Measurements from ENCODE around the gene TFR2. TPM values are rescaled to one million over a fixed set of nuclear protein-coding genes. Genes with fewer than 3 reads are reported as not detected.

Gene TFR2
- total and polyA plus RNA-seq, 2 donors (not counting 1 experiment from before 2014, with no cell fraction given) = 0.16 TPM; not detected in 1

DNA sequence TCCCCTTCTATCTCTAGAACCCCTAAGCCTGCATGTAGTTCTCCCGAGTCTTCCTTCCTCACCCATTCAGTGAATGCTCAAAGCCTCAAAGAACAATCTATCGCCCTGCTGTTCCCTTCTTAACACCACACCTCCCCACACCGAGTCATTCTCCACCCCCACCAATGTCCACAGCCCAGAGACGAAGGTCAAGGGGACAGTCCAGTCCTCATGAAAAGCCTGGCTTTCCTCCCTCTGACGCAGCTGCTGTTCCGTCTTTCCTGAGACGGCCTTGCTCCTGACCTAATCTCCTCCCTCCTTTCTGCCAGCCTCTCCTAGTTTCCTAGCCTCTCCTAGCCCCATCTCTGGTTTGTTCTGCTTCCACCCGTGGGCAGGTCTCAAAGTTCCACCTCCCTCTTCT lies 19.8 kb downstream of the TFR2 start:
- TF ChIP-seq, protein P1, sequence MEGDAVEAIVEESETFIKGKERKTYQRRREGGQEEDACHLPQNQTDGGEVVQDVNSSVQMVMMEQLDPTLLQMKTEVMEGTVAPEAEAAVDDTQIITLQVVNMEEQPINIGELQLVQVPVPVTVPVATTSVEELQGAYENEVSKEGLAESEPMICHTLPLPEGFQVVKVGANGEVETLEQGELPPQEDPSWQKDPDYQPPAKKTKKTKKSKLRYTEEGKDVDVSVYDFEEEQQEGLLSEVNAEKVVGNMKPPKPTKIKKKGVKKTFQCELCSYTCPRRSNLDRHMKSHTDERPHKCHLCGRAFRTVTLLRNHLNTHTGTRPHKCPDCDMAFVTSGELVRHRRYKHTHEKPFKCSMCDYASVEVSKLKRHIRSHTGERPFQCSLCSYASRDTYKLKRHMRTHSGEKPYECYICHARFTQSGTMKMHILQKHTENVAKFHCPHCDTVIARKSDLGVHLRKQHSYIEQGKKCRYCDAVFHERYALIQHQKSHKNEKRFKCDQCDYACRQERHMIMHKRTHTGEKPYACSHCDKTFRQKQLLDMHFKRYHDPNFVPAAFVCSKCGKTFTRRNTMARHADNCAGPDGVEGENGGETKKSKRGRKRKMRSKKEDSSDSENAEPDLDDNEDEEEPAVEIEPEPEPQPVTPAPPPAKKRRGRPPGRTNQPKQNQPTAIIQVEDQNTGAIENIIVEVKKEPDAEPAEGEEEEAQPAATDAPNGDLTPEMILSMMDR (conservative IDR thresholded peaks at IDR 0.05 in 1 of 2, IDR thresholded peaks at IDR 0.05 in 1 of 2; ENCODE audit: low read depth in 1 of 2, low read length in 2 of 2) = no peak
- no peak overlapping the region for H3K4me2 ChIP-seq (ENCODE audit: extremely low read depth, insufficient read depth, low read length)
- no peaks in the 10 kb centered on the region for H3K79me2 ChIP-seq (ENCODE audit: control insufficient read depth, insufficient read depth, low read length)
- H3K4me1 ChIP-seq (ENCODE audit: control insufficient read depth, extremely low read depth, insufficient read depth, low read length) = no peaks in the 10 kb centered on the region
- no peak for DNase-seq (ENCODE audit: low read depth in 2 of 2)
- H3K9me3 ChIP-seq (ENCODE audit: control insufficient read depth, insufficient read depth, low read depth, low read length) = no peaks in the 10 kb centered on the region
- H3K27me3 ChIP-seq (ENCODE audit: control insufficient read depth, insufficient read depth, low read length) = no peaks in the 10 kb centered on the region
- no peak overlapping the region for H3K27ac ChIP-seq (ENCODE audit: insufficient read depth, low read length)
- H2AFZ ChIP-seq (ENCODE audit: low read length) = no peak overlapping the region
- H3K36me3 ChIP-seq (ENCODE audit: control insufficient read depth, insufficient read depth, low read length) = no peaks in the 10 kb centered on the region
- H4K20me1 ChIP-seq (ENCODE audit: control insufficient read depth, extremely low read depth, insufficient read depth, low read length) = no peaks in the 10 kb centered on the region
- no peak overlapping the region for H3K4me3 ChIP-seq (replicated peaks in 1 of 4; ENCODE audit: control extremely low read depth in 1 of 4, insufficient read depth in 1 of 4, low read depth in 3 of 4, low read length in 4 of 4)
- H3K9ac ChIP-seq (ENCODE audit: insufficient read depth, low read length) = no peak overlapping the region

DNA sequence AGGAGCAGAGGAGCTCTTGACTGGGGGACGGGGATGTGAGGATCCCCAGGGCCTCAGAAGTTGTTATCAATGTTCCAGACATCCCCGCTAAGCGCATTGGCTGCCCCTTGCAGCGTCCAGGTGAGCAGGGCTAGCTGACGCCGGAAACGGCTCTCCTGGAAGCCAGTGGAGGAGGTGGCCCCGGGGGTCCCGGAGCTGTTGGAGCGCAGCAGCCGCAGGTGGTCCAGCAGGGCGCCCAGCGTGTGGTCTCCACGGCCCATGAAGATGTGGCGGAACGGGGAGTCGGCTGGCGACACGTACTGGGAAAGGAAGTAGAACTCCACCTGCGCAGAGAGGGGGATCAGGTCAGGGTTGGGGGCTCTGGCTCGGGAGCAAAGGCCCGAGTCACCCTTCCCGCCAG lies 20.5 kb downstream of the TFR2 start:
- no peaks in the 10 kb centered on the region for H3K4me1 ChIP-seq (ENCODE audit: control insufficient read depth, extremely low read depth, insufficient read depth, low read length)
- H3K9ac ChIP-seq (ENCODE audit: insufficient read depth, low read length) = no peak overlapping the region
- no peaks in the 10 kb centered on the region for H3K9me3 ChIP-seq (ENCODE audit: control insufficient read depth, insufficient read depth, low read depth, low read length)
- no peaks in the 10 kb centered on the region for H3K36me3 ChIP-seq (ENCODE audit: control insufficient read depth, insufficient read depth, low read length)
- no peaks in the 10 kb centered on the region for H4K20me1 ChIP-seq (ENCODE audit: control insufficient read depth, extremely low read depth, insufficient read depth, low read length)
- no peaks in the 10 kb centered on the region for H3K79me2 ChIP-seq (ENCODE audit: control insufficient read depth, insufficient read depth, low read length)
- no peak for DNase-seq (ENCODE audit: low read depth in 2 of 2)
- TF ChIP-seq, protein P1 (conservative IDR thresholded peaks at IDR 0.05 in 1 of 2, IDR thresholded peaks at IDR 0.05 in 1 of 2; ENCODE audit: low read depth in 1 of 2, low read length in 2 of 2) = no peak
- TF ChIP-seq EZH2 (IDR thresholded peaks at IDR 0.05; ENCODE audit: low read length, missing control alignments) = no peak
- no peak overlapping the region for H3K4me2 ChIP-seq (ENCODE audit: extremely low read depth, insufficient read depth, low read length)
- no peak overlapping the region for H2AFZ ChIP-seq (ENCODE audit: low read length)
- no peaks in the 10 kb centered on the region for H3K27me3 ChIP-seq (ENCODE audit: control insufficient read depth, insufficient read depth, low read length)
- H3K27ac ChIP-seq (ENCODE audit: insufficient read depth, low read length) = no peak overlapping the region
- H3K4me3 ChIP-seq (replicated peaks in 1 of 4; ENCODE audit: control extremely low read depth in 1 of 4, insufficient read depth in 1 of 4, low read depth in 3 of 4, low read length in 4 of 4) = no peak overlapping the region

DNA sequence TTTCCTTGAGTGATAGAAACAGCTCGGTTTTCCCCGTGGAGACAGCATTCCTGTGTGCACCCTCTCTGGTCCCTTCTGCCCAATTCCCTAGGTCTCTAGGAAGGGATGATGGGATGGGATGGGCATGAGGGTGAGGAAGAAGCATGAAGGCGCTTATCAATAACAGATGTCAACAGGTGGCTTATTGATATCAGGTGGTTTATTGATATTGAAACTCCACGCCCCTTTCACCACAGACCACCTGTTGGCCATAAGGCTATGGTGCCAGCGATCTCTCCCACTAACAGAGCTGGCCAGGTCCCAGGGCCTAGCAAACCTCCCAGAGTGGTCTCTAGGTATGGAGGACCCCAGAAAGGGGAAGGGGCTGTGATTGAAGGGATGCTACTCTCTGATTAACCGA lies 21.1 kb downstream of the TFR2 start:
- no peaks in the 10 kb centered on the region for H4K20me1 ChIP-seq (ENCODE audit: control insufficient read depth, extremely low read depth, insufficient read depth, low read length)
- no peaks in the 10 kb centered on the region for H3K4me1 ChIP-seq (ENCODE audit: control insufficient read depth, extremely low read depth, insufficient read depth, low read length)
- TF ChIP-seq, protein P1 (conservative IDR thresholded peaks at IDR 0.05 in 1 of 2, IDR thresholded peaks at IDR 0.05 in 1 of 2; ENCODE audit: low read depth in 1 of 2, low read length in 2 of 2) = no peak
- no peak for TF ChIP-seq EZH2 (IDR thresholded peaks at IDR 0.05; ENCODE audit: low read length, missing control alignments)
- H2AFZ ChIP-seq (ENCODE audit: low read length) = no peak overlapping the region
- no peak for DNase-seq (ENCODE audit: low read depth in 2 of 2)
- no peak overlapping the region for H3K4me3 ChIP-seq (replicated peaks in 1 of 4; ENCODE audit: control extremely low read depth in 1 of 4, insufficient read depth in 1 of 4, low read depth in 3 of 4, low read length in 4 of 4)
- no peak overlapping the region for H3K27ac ChIP-seq (ENCODE audit: insufficient read depth, low read length)
- no peak overlapping the region for H3K9ac ChIP-seq (ENCODE audit: insufficient read depth, low read length)
- H3K27me3 ChIP-seq (ENCODE audit: control insufficient read depth, insufficient read depth, low read length) = no peaks in the 10 kb centered on the region
- H3K9me3 ChIP-seq (ENCODE audit: control insufficient read depth, insufficient read depth, low read depth, low read length) = no peaks in the 10 kb centered on the region
- no peaks in the 10 kb centered on the region for H3K79me2 ChIP-seq (ENCODE audit: control insufficient read depth, insufficient read depth, low read length)
- no peak overlapping the region for H3K4me2 ChIP-seq (ENCODE audit: extremely low read depth, insufficient read depth, low read length)
- H3K36me3 ChIP-seq (ENCODE audit: control insufficient read depth, insufficient read depth, low read length) = no peaks in the 10 kb centered on the region

Measured in fibroblast of lung (primary cell).